Measurements from ENCODE around the gene KCNE1.
"Not testable (repeated sequence)": the region's sequence is repeated elsewhere in the genome, so short reads cannot be mapped to it uniquely, and the experiment has no call there.

Gene KCNE1

GRCh38 chr21:34406676-34407075 is 105.3 kb downstream of the KCNE1 start:
- not testable (repeated sequence) for DNase-seq

GRCh38 chr21:34406102-34406501 is 105.9 kb downstream of the KCNE1 start:
- not testable (repeated sequence) for DNase-seq

- DNase-seq = not testable (repeated sequence)
Measured at GRCh38 chr21:34405686-34406085, 106.3 kb downstream of the KCNE1 start.

DNA sequence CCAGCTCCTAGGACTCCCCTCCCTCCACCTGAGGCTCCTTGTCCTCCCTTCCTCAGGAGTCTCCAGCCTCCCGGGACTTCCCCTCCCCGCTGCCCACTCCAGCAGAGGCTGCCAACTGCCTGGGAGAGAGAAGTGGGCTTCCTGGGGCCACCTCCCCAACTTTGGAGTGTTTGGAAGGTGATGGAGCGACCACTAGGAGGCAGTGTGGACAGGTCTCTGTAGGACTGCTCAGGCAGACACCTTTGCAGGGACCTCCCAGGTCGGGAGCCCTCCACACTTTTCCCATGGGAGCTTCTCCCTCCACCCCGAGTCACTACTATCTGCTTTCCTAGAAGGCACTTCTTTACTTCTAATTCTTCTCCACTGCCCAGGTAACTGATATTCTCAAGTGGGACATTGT is 107.3 kb downstream of the KCNE1 start:
- not testable (repeated sequence) for DNase-seq

DNA sequence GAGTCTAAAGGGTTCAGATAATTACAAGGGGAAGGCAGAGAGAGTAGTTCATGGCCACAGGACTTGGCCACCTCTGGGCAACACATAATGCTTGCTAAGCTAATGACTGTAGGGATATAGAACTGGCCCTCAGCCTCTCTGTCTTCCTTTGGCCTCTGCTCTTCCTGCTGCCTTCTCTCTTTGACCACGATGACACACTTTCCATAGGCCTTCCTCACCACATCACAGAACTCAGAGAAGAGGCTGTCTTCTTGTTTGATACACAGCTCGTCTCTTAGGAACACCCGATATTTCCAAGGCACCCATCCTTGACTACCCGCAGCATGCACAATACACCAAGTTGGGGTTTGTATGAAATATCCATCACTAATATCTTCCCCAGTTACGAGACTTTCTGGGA is 111.5 kb downstream of the KCNE1 start:
- DNase-seq = not testable (repeated sequence)

Data from NCI-H1092 (cell line).